GM12878 (cell line): ENCODE results near the gene GDF11. TPM values are rescaled to one million over a fixed set of nuclear protein-coding genes. Genes with fewer than 3 reads are reported as not detected.

Source experiments
- ATAC-seq: fragments of 200-7000 bp; cut with Tn5 transposase; 3 replicates; pipeline ENCODE4 v1.9.1; 2020; ENCODE audit warnings: mild to moderate bottlenecking, moderate library complexity
- BruUV-seq: library from RNA; stranded (reverse); fragments of 400-500 nt; replicated peaks from 2 replicates; lab custom pipeline; 2021; lab: Mats Ljungman, UMichigan
- CTCF ChIA-PET: fragments of 300-600 bp; sonication (Branson Sonifier 250); formaldehyde crosslinking; extraction: SDS; loops from one replicate; lab custom pipeline; 2021; ENCODE audit warnings: inconsistent platforms; lab: Yijun Ruan, JAX
- POLR2A ChIA-PET: fragments of 350-600 bp; formaldehyde crosslinking; extraction: SDS; loops from one replicate; lab custom pipeline; 2021; ENCODE audit warnings: inconsistent platforms; lab: Charles Lee
- RAD21 ChIA-PET: fragments of 300-600 bp; sonication (Branson Sonifier 250); formaldehyde crosslinking; loops from one replicate; lab custom pipeline; 2023; ENCODE audit warnings: antibody characterized with exemption; ENCODE audit not compliant: unreplicated experiment; lab: Charles Lee
- SMC1A ChIA-PET: fragments of 300-600 bp; sonication (Branson Sonifier 250); formaldehyde crosslinking; loops from one replicate; lab custom pipeline; 2023; ENCODE audit not compliant: unreplicated experiment, uncharacterized antibody; lab: Charles Lee
- DNase-seq: peaks from one replicate; pipeline ENCODE4 v3.0.0-alpha.2; 2011; ENCODE audit warnings: low read depth, low spot score
- FAIRE-seq: peaks from 3 replicates; lab custom pipeline; 2011; peaks lifted over from hg19 to GRCh38; lab: Jason Lieb, UNC
- H2AFZ ChIP-seq: 2 replicates; pipeline ENCODE4 v1.6.0; 2011; ENCODE audit warnings: low read depth, low read length, control low read depth; ENCODE audit not compliant: control insufficient read depth
- H3K27ac ChIP-seq: 2 replicates; pipeline ENCODE4 v1.5.1; 2011; ENCODE audit warnings: control low read depth; ENCODE audit not compliant: control insufficient read depth, insufficient read depth
- H3K27me3 ChIP-seq, 2 experiments: replicated peaks in 1 of 2; 2 replicates each; pipeline versions ENCODE4 v1.6.0 to v1.6.1; 2011; ENCODE audit warnings: low read length in 1 of 2; ENCODE audit not compliant: control insufficient read depth in 2 of 2, insufficient read depth in 2 of 2
- H3K36me3 ChIP-seq, 2 experiments: 2 replicates each; pipeline ENCODE4 v1.5.1; 2011; ENCODE audit warnings: low read length in 1 of 2; ENCODE audit not compliant: control insufficient read depth in 2 of 2, insufficient read depth in 2 of 2
- H3K4me1 ChIP-seq: 2 replicates; pipeline ENCODE4 v1.6.1; 2011; ENCODE audit warnings: mild to moderate bottlenecking, low read length, moderate library complexity, mixed read lengths; ENCODE audit not compliant: control insufficient read depth, insufficient read depth
- H3K4me2 ChIP-seq: 2 replicates; pipeline ENCODE4 v1.6.0; 2011; ENCODE audit warnings: control low read depth; ENCODE audit not compliant: control insufficient read depth, insufficient read depth
- H3K4me3 ChIP-seq: fragments of 200-600 bp; sonication (generic); 2 replicates; pipeline ENCODE4 v1.5.1; 2016
- H3K79me2 ChIP-seq: 2 replicates; pipeline ENCODE4 v1.6.0; 2011; ENCODE audit warnings: low read length; ENCODE audit not compliant: control insufficient read depth, insufficient read depth
- H3K9ac ChIP-seq: 2 replicates; pipeline ENCODE4 v1.8.0; 2011; ENCODE audit warnings: low read length, control low read depth, mixed read lengths; ENCODE audit not compliant: control insufficient read depth, insufficient read depth
- H3K9me3 ChIP-seq: replicated peaks from 3 replicates; pipeline ENCODE4 v1.5.1; 2011; ENCODE audit warnings: mild to moderate bottlenecking, low read length; ENCODE audit not compliant: control insufficient read depth, insufficient read depth
- H4K20me1 ChIP-seq: 2 replicates; pipeline ENCODE4 v1.6.0; 2011; ENCODE audit not compliant: control insufficient read depth, insufficient read depth
- CBX3 ChIP-seq: fragments of 200-600 bp; sonication (generic); IDR thresholded peaks from 2 replicates; pipeline ENCODE4 v1.6.1; 2016; ENCODE audit warnings: low read depth, borderline replicate concordance
- CHD2 ChIP-seq: IDR thresholded peaks from 2 replicates; pipeline ENCODE4 v1.6.1; 2011; ENCODE audit warnings: low read depth, low read length, improper control_type of control experiment, borderline replicate concordance
- DPF2 ChIP-seq: fragments of 450-650 bp; IDR thresholded peaks from 2 replicates; pipeline ENCODE4 v1.6.1; 2017; ENCODE audit warnings: mild to moderate bottlenecking
- HDGF ChIP-seq: fragments of 450-650 bp; IDR thresholded peaks from 2 replicates; pipeline ENCODE4 v1.6.1; 2016; ENCODE audit warnings: antibody characterized with exemption
- IRF5 ChIP-seq: fragments of 450-650 bp; IDR thresholded peaks from 2 replicates; pipeline ENCODE4 v1.6.1; 2017; ENCODE audit warnings: borderline replicate concordance
- JUNB ChIP-seq: IDR thresholded peaks from 2 replicates; pipeline ENCODE4 v1.6.1; 2016; ENCODE audit warnings: antibody characterized with exemption, mild to moderate bottlenecking
- KLF5 ChIP-seq: fragments of 450-650 bp; IDR thresholded peaks from 2 replicates; pipeline ENCODE4 v1.6.1; 2014; ENCODE audit warnings: mild to moderate bottlenecking; ENCODE audit not compliant: partially characterized antibody
- NFXL1 ChIP-seq: fragments of 450-650 bp; IDR thresholded peaks from 2 replicates; pipeline ENCODE4 v1.6.1; 2017; ENCODE audit warnings: antibody characterized with exemption, mild to moderate bottlenecking, borderline replicate concordance
- PRDM15 ChIP-seq: fragments of 450-650 bp; formaldehyde crosslinking; IDR thresholded peaks from 2 replicates; pipeline ENCODE4 v1.4.0; 2020; ENCODE audit warnings: mild to moderate bottlenecking, moderate library complexity
- RCOR1 ChIP-seq: conservative IDR thresholded peaks from 2 replicates; pipeline ENCODE4 v1.6.1; 2012; ENCODE audit warnings: low read depth, low read length, improper control_type of control experiment
- STAT1 ChIP-seq: fragments of 450-650 bp; conservative IDR thresholded peaks from 2 replicates; pipeline ENCODE4 v1.6.1; 2014; ENCODE audit warnings: antibody characterized with exemption, mild to moderate bottlenecking
- ZSCAN29 ChIP-seq: fragments of 450-650 bp; IDR thresholded peaks from 2 replicates; pipeline ENCODE4 v1.6.1; 2017; ENCODE audit warnings: mild to moderate bottlenecking, moderate library complexity
- WGBS: methylation state at CpG from one replicate; pipeline ENCODE4 v1.1.6; 2016; ENCODE audit warnings: low lambda C conversion rate; ENCODE audit not compliant: insufficient replicate concordance, insufficient coverage; ENCODE audit errors: missing lambda C conversion rate; 5-methylcytosine and 5-hydroxymethylcytosine counted together
- in situ Hi-C: fragments of 300-500 bp; cut with MboI; formaldehyde crosslinking; loops from 9 replicates; pipeline ENCODE4 v1.14.3; 2018; ENCODE audit warnings: mixed read lengths
- intact Hi-C: fragments of 100-400 bp; cut with micrococcal nuclease; formaldehyde crosslinking; loops from one replicate; pipeline ENCODE4 v1.14.2; 2022; ENCODE audit not compliant: unreplicated experiment
- polyA plus RNA-seq, 11 experiments: library from polyadenylated mRNA; depleted of rRNA in 4 of 11; unstranded in 6 of 11; stranded (reverse) in 5 of 11; fragments of >200 nt; fragmentation: Nextera tagmentation in 4 of 11; fragmentation: Illumina TruSeq in 1 of 11; extraction: Ambion mirVana in 4 of 11; extraction: Trizol in 1 of 11; gene quantifications; 1 replicate in 1 of 11; 2 replicates in 10 of 11; pipeline versions ENCODE4 v1.2.1 to v1.2.3, GENCODE V29; 2011 to 2016; ENCODE audit warnings: inconsistent platforms in 2 of 11, missing spikeins in 2 of 11, low read depth in 1 of 11
- total RNA-seq, 4 experiments: library from RNA; depleted of rRNA in 3 of 4; stranded (reverse); fragments of >200 nt in 3 of 4; fragmentation: Illumina TruSeq in 1 of 4; extraction: Trizol in 1 of 4; gene quantifications; 2 replicates each; pipeline versions ENCODE4 v1.2.1 to v1.2.3, GENCODE V29; 2013 to 2021

GDF11 gene
- total and polyA plus RNA-seq, 10 of the 15 experiments (the other 5 are each of a cell fraction or from before 2014, with no cell fraction given): 0.83 to 15.4 (median 4.3) TPM

GRCh38 chr12:55724940-55725309 is 18.0 kb upstream of the GDF11 start (continued):
- TF ChIP-seq PRDM15 (CRISPR knock-in tag) (no peak), DPF2 (no peak), CBX3 (no peak)
- TF ChIP-seq, all 136 proteins: peak for 0

- ChIA-PET SMC1A (interaction anchor here (1.3 to 2.1 kb wide), 3 partner anchors 9 to 13 kb away, joined by 3 to 44 read pairs (median 6); partner anchors contain the start of gene BLOC1S1), RAD21 (interaction anchor here (0.9 to 11.0 kb wide), 6 partner anchors 10 to 104 kb away, joined by 3 to 113 read pairs (median 4); partner anchors contain the start of genes BLOC1S1 and DNAJC14), CTCF (interaction anchor here (0.9 to 11.4 kb wide), 9 partner anchors 9 to 270 kb away, joined by 3 to 205 read pairs (median 4); partner anchors contain the start of gene BLOC1S1), POLR2A (interaction anchor here (0.6 to 2.3 kb wide), 2 partner anchors 13 to 104 kb away, joined by 5 to 9 read pairs; partner anchors contain the start of gene DNAJC14)
- no peak for ATAC-seq
- no peak for TF ChIP-seq STAT1
- no peak for TF ChIP-seq IRF5
- TF ChIP-seq KLF5: no peak
- TF ChIP-seq CHD2: no peak
- no peak for TF ChIP-seq RCOR1
- no peak for TF ChIP-seq NFXL1
- no peak for TF ChIP-seq ZSCAN29
- no peak for TF ChIP-seq JUNB
- no peak for TF ChIP-seq HDGF
- Histone ChIP-seq H3K9ac (no peak overlapping the region), H3K9me3 (no peaks in the 10 kb centered on the region), H3K79me2 (peaks cover 11% of the 10 kb centered on the region), H3K4me1 (peaks cover 16% of the 10 kb centered on the region), H3K4me2 (no peak overlapping the region), H3K27ac (no peak overlapping the region), H3K4me3 (no peak overlapping the region), H3K36me3 (peaks cover 5 to 7% of the 10 kb centered on the region in 2 experiments; a peak in 3 of 4 replicates), H3K27me3 (no peaks in the 10 kb centered on the region), H4K20me1 (no peaks in the 10 kb centered on the region), H2AFZ (no peak overlapping the region)
- in situ Hi-C loops (no loop called here), intact Hi-C loops (no loop called here)
- WGBS: 80% methylated on average over 3 of the region's 3 CpGs
- BruUV-seq: no TSS peak
- FAIRE-seq: no peak
- DNase-seq: no peak
Observed at GRCh38 chr12:55725556-55725955, 17.4 kb upstream of the GDF11 start.
